ENCODE measurements around the gene SEMA5A.
A peak's percentile ranks its signal among the peaks of the same experiment; 100 is the strongest.

SEMA5A gene

DNA sequence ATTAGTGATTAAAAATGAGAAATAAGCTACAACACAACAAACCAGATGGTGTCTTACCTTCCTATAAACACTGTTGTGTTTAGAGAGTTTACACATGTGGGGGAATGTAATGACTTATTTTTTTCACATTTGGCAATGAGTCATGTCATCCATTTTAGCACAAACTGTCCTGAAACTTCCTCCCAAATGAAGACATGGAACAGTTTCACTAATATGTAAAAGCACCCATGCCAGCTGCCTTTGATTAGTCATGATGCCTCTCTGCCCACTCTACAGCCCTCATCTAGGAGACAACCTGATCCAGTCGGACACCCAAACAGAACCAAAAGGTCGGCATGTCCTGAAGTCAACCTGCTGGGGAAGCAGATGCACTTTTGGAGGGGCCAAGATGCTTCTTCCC, 98.2 kb downstream of the SEMA5A start:
- Histone ChIP-seq H4K91ac (ENCODE audit: low read depth, low read length, poor library complexity) (no peak overlapping the region), H3K14ac (ENCODE audit: low read length) (no peak overlapping the region), H2BK5ac (ENCODE audit: low read length) (no peak overlapping the region), H4K8ac (ENCODE audit: low read depth, low read length) (no peak overlapping the region), H2AK5ac (ENCODE audit: low read depth, low read length) (no peak overlapping the region), H3K9me3 (replicated peaks in 1 of 2; ENCODE audit: control insufficient read depth in 2 of 2, insufficient read depth in 1 of 2, low read depth in 1 of 2, low read length in 2 of 2) (peaks cover 7 to 9% of the 10 kb centered on the region in 2 donors), H3K4ac (ENCODE audit: low read length) (no peak overlapping the region), H3K27ac (replicated peaks; ENCODE audit: low read length) (no peak overlapping the region), H3K18ac (ENCODE audit: low read length) (no peak overlapping the region), H2BK120ac (ENCODE audit: low read depth, low read length) (no peak overlapping the region), H2AFZ (ENCODE audit: low read length) (no peak overlapping the region), H3K27me3 (ENCODE audit: control insufficient read depth in 3 of 3, insufficient read depth in 3 of 3, low read depth in 1 of 3, low read length in 3 of 3) (no peaks in the 10 kb centered on the region), H3K9ac (ENCODE audit: low read depth, low read length, poor library complexity) (no peak overlapping the region), H3K23ac (ENCODE audit: low read depth, low read length, poor library complexity) (no peak overlapping the region), H3K4me1 (ENCODE audit: control insufficient read depth in 2 of 2, insufficient read depth in 1 of 2, low read depth in 1 of 2, low read length in 2 of 2) (peaks cover 14 to 38% of the 10 kb centered on the region in 2 donors), H3K79me1 (ENCODE audit: low read depth, low read length) (peaks cover 2% of the 10 kb centered on the region), H3K36me3 (replicated peaks in 1 of 2; ENCODE audit: control insufficient read depth in 2 of 2, insufficient read depth in 2 of 2, low read length in 2 of 2) (peaks cover 0 to 6% of the 10 kb centered on the region in 2 donors), H2BK15ac (ENCODE audit: low read length) (no peak overlapping the region), H3K4me2 (ENCODE audit: insufficient read depth, low read length, poor library complexity, severe bottlenecking) (no peak overlapping the region), H2BK12ac (ENCODE audit: low read length) (no peak overlapping the region), H3K4me3 (ENCODE audit: low read length in 2 of 2) (no peak overlapping the region)
- WGBS, 2 donors (ENCODE audit: extremely low coverage in 2 of 2, insufficient read length in 2 of 2, insufficient replicate concordance in 1 of 2), result no CpG with 5 or more reads among the region's 2 CpGs
- DNase-seq (ENCODE audit: low spot score), result no peak

DNA sequence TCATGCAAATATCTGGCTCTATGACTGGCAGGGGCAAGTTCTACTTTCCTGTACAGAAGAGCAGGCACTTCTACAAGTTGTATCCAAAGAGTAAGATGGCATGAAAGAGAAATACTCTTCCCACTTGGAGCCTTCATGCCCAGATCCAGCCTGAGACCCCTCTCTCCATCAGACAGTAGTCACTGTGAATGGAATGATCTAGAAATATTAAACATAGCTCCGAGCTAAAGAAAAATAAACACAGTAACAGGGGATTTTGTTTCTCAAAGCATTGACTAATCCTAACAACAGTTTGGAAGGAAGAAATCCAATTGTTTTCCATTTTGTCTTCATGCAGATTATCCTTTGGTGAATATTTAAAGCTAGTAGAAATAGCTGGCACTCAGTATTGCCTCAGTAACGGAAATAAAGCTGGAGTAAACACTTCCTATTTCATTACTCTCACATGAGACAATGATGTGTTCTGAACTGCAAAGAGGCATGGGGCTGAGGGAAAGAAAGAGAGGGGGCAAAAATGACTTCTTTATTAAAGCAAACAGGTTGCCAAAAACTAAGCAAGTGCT, 100.0 kb downstream of the SEMA5A start:
- Histone ChIP-seq H3K4me1 (ENCODE audit: control insufficient read depth in 2 of 2, insufficient read depth in 1 of 2, low read depth in 1 of 2, low read length in 2 of 2) (peaks cover 4 to 25% of the 10 kb centered on the region in 2 donors), H3K4me2 (ENCODE audit: insufficient read depth, low read length, poor library complexity, severe bottlenecking) (no peak overlapping the region), H3K36me3 (replicated peaks in 1 of 2; ENCODE audit: control insufficient read depth in 2 of 2, insufficient read depth in 2 of 2, low read length in 2 of 2) (peaks cover 0 to 10% of the 10 kb centered on the region in 2 donors), H3K18ac (ENCODE audit: low read length) (no peak overlapping the region), H3K23ac (ENCODE audit: low read depth, low read length, poor library complexity) (no peak overlapping the region), H3K4ac (ENCODE audit: low read length) (no peak overlapping the region), H3K27ac (replicated peaks; ENCODE audit: low read length) (peak overlapping the region; percentile 42), H4K91ac (ENCODE audit: low read depth, low read length, poor library complexity) (no peak overlapping the region), H4K8ac (ENCODE audit: low read depth, low read length) (no peak overlapping the region), H3K79me1 (ENCODE audit: low read depth, low read length) (peaks cover 3% of the 10 kb centered on the region), H2BK12ac (ENCODE audit: low read length) (no peak overlapping the region), H2BK5ac (ENCODE audit: low read length) (no peak overlapping the region), H2BK15ac (ENCODE audit: low read length) (no peak overlapping the region), H3K27me3 (ENCODE audit: control insufficient read depth in 3 of 3, insufficient read depth in 3 of 3, low read depth in 1 of 3, low read length in 3 of 3) (no peaks in the 10 kb centered on the region), H3K9me3 (replicated peaks in 1 of 2; ENCODE audit: control insufficient read depth in 2 of 2, insufficient read depth in 1 of 2, low read depth in 1 of 2, low read length in 2 of 2) (peaks cover 7 to 17% of the 10 kb centered on the region in 2 donors), H2AK5ac (ENCODE audit: low read depth, low read length) (no peak overlapping the region), H3K9ac (ENCODE audit: low read depth, low read length, poor library complexity) (no peak overlapping the region), H2BK120ac (ENCODE audit: low read depth, low read length) (no peak overlapping the region), H2AFZ (ENCODE audit: low read length) (no peak overlapping the region), H3K4me3 (ENCODE audit: low read length in 2 of 2) (no peak overlapping the region), H3K14ac (ENCODE audit: low read length) (no peak overlapping the region)
- no CpG with 5 or more reads among the region's 2 CpGs for WGBS, 2 donors (ENCODE audit: extremely low coverage in 2 of 2, insufficient read length in 2 of 2, insufficient replicate concordance in 1 of 2)
- no peak for DNase-seq (ENCODE audit: low spot score)

GRCh38 chr5:9444346-9444745, 101.5 kb downstream of the SEMA5A start:
- H3K79me1 ChIP-seq (ENCODE audit: low read depth, low read length), result peaks cover 3% of the 10 kb centered on the region
- no peak overlapping the region for H4K91ac ChIP-seq (ENCODE audit: low read depth, low read length, poor library complexity)
- no peak overlapping the region for H2AK5ac ChIP-seq (ENCODE audit: low read depth, low read length)
- H3K27ac ChIP-seq (replicated peaks; ENCODE audit: low read length), result no peak overlapping the region
- no peak overlapping the region for H2BK12ac ChIP-seq (ENCODE audit: low read length)
- peaks cover 4 to 25% of the 10 kb centered on the region in 2 donors for H3K4me1 ChIP-seq (ENCODE audit: control insufficient read depth in 2 of 2, insufficient read depth in 1 of 2, low read depth in 1 of 2, low read length in 2 of 2)
- no peak overlapping the region for H3K4me3 ChIP-seq (ENCODE audit: low read length in 2 of 2)
- H3K14ac ChIP-seq (ENCODE audit: low read length), result no peak overlapping the region
- H3K23ac ChIP-seq (ENCODE audit: low read depth, low read length, poor library complexity), result no peak overlapping the region
- H3K4ac ChIP-seq (ENCODE audit: low read length), result no peak overlapping the region
- no peak overlapping the region for H2AFZ ChIP-seq (ENCODE audit: low read length)
- H3K9me3 ChIP-seq (replicated peaks in 1 of 2; ENCODE audit: control insufficient read depth in 2 of 2, insufficient read depth in 1 of 2, low read depth in 1 of 2, low read length in 2 of 2), result peaks cover 7 to 17% of the 10 kb centered on the region in 2 donors
- H2BK120ac ChIP-seq (ENCODE audit: low read depth, low read length), result no peak overlapping the region
- H3K18ac ChIP-seq (ENCODE audit: low read length), result no peak overlapping the region
- no peak for DNase-seq (ENCODE audit: low spot score)
- no peak overlapping the region for H2BK15ac ChIP-seq (ENCODE audit: low read length)
- WGBS, 2 donors (ENCODE audit: extremely low coverage in 2 of 2, insufficient read length in 2 of 2, insufficient replicate concordance in 1 of 2), result no CpG with 5 or more reads among the region's 3 CpGs
- H4K8ac ChIP-seq (ENCODE audit: low read depth, low read length), result no peak overlapping the region
- peaks cover 0 to 10% of the 10 kb centered on the region in 2 donors for H3K36me3 ChIP-seq (replicated peaks in 1 of 2; ENCODE audit: control insufficient read depth in 2 of 2, insufficient read depth in 2 of 2, low read length in 2 of 2)
- no peaks in the 10 kb centered on the region for H3K27me3 ChIP-seq (ENCODE audit: control insufficient read depth in 3 of 3, insufficient read depth in 3 of 3, low read depth in 1 of 3, low read length in 3 of 3)
- H2BK5ac ChIP-seq (ENCODE audit: low read length), result no peak overlapping the region
- H3K9ac ChIP-seq (ENCODE audit: low read depth, low read length, poor library complexity), result no peak overlapping the region
- no peak overlapping the region for H3K4me2 ChIP-seq (ENCODE audit: insufficient read depth, low read length, poor library complexity, severe bottlenecking)

- no peaks in the 10 kb centered on the region for H3K27me3 ChIP-seq (ENCODE audit: control insufficient read depth in 3 of 3, insufficient read depth in 3 of 3, low read depth in 1 of 3, low read length in 3 of 3)
These were observed 104.3 kb downstream of the SEMA5A start for GRCh38 chr5:9441610-9442009.

More at GRCh38 chr5:9441610-9442009, 104.3 kb downstream of the SEMA5A start:
- no CpG with 5 or more reads among the region's 2 CpGs for WGBS, 2 donors (ENCODE audit: extremely low coverage in 2 of 2, insufficient read length in 2 of 2, insufficient replicate concordance in 1 of 2)
- Histone ChIP-seq H3K4ac (ENCODE audit: low read length) (no peak overlapping the region), H3K36me3 (replicated peaks in 1 of 2; ENCODE audit: control insufficient read depth in 2 of 2, insufficient read depth in 2 of 2, low read length in 2 of 2) (peaks cover 0 to 14% of the 10 kb centered on the region in 2 donors), H3K9ac (ENCODE audit: low read depth, low read length, poor library complexity) (no peak overlapping the region), H3K14ac (ENCODE audit: low read length) (peak overlapping the region; percentile 82), H2BK120ac (ENCODE audit: low read depth, low read length) (no peak overlapping the region), H3K4me1 (ENCODE audit: control insufficient read depth in 2 of 2, insufficient read depth in 1 of 2, low read depth in 1 of 2, low read length in 2 of 2) (peaks cover 1 to 21% of the 10 kb centered on the region in 2 donors), H3K4me2 (ENCODE audit: insufficient read depth, low read length, poor library complexity, severe bottlenecking) (no peak overlapping the region), H3K4me3 (ENCODE audit: low read length in 2 of 2) (no peak overlapping the region), H2AK5ac (ENCODE audit: low read depth, low read length) (no peak overlapping the region), H3K27ac (replicated peaks; ENCODE audit: low read length) (no peak overlapping the region), H3K9me3 (replicated peaks in 1 of 2; ENCODE audit: control insufficient read depth in 2 of 2, insufficient read depth in 1 of 2, low read depth in 1 of 2, low read length in 2 of 2) (peaks cover 6 to 17% of the 10 kb centered on the region in 2 donors), H3K79me1 (ENCODE audit: low read depth, low read length) (peaks cover 3% of the 10 kb centered on the region), H2BK5ac (ENCODE audit: low read length) (no peak overlapping the region), H2BK12ac (ENCODE audit: low read length) (no peak overlapping the region), H4K91ac (ENCODE audit: low read depth, low read length, poor library complexity) (no peak overlapping the region), H2AFZ (ENCODE audit: low read length) (no peak overlapping the region), H2BK15ac (ENCODE audit: low read length) (no peak overlapping the region), H4K8ac (ENCODE audit: low read depth, low read length) (no peak overlapping the region), H3K23ac (ENCODE audit: low read depth, low read length, poor library complexity) (no peak overlapping the region), H3K18ac (ENCODE audit: low read length) (peak overlapping the region; percentile 49)
- DNase-seq (ENCODE audit: low spot score), result no peak
